Putamen (tissue), 1 donor: ENCODE results near the gene NR3C2.
"Not testable (repeated sequence)": the region's sequence is repeated elsewhere in the genome, so short reads cannot be mapped to it uniquely, and the experiment has no call there.

ENCODE experiments used
- DNase-seq: peaks from one replicate; pipeline ENCODE4 v3.0.0-alpha.2; 2016; ENCODE audit warnings: low spot score

Gene NR3C2

GRCh38 chr4:148367756-148368155 lies 74.5 kb downstream of the NR3C2 start:
- DNase-seq: no peak

GRCh38 chr4:148366251-148366650 lies 76.0 kb downstream of the NR3C2 start:
- no peak for DNase-seq

GRCh38 chr4:148364525-148364924 lies 77.7 kb downstream of the NR3C2 start:
- DNase-seq: no peak

GRCh38 chr4:148359769-148360168 lies 82.4 kb downstream of the NR3C2 start:
- DNase-seq: no peak

DNA sequence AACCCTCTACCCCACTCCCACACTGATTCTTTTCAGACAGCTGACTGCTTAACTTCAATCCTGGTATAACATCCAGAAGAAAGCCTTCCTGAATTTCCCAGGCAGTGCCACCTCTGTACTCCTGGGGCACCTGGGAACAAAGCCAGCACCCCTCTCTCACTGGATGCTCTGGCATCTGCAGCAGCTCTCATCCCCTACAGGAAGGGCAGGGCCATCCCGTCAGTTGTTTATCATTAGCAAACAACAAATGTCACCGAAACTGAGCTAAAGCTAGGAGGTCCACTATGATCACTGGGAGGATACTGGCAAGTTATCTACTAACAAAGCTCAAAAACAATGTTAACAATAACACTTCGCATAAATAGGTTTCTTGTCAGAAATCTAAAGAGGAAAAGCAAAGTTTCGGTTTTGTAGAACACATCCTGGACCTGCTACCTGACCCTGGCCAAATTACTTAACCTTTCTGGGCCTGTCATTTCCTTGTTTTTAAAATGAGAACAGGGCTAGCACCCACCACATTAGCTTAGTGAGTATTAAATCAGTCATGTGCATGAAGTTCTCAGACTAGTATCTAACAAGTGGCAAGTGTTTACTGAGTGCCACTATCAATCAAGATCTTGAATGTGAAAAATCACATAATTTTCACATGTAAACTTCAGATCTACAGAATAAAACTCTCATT lies 86.6 kb downstream of the NR3C2 start:
- DNase-seq: no peak

DNA sequence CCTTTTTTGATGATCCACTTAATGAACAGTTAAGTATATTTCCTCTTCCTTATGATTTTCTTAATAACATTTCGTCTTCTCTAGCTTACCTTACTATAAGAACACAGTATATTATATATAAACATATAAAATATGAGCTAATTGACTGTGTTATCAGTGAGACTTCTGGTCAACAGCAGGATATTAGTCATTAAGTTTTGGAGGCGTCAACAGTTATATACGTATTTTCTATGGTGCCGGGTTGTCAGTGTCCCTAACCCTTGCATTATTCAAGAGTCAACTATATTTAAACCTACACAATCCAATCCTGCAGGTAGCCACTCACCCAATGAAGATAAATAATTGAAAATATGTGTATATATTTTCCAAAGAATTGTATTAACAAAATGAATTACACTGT lies 88.0 kb downstream of the NR3C2 start:
- no peak for DNase-seq

DNA sequence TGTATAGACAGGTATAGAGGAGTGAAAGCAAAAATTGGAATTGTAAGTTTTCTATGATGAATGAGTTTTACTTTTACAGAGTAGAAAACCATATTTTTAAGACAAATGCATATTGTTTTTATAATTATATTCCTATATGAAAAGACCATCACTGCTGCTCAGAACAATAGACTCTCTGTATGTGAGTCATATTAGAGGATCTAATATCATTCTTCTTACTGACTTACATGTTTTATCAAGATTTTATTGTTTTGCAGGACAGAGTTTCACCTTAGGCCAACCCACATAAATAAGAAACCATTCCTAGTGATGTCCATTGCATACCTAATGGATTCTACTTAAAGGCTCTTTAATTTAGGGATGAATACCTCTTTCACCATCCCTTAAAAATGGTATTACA lies 88.6 kb downstream of the NR3C2 start:
- no peak for DNase-seq

GRCh38 chr4:148349153-148349552 lies 93.1 kb downstream of the NR3C2 start:
- no peak for DNase-seq

DNA sequence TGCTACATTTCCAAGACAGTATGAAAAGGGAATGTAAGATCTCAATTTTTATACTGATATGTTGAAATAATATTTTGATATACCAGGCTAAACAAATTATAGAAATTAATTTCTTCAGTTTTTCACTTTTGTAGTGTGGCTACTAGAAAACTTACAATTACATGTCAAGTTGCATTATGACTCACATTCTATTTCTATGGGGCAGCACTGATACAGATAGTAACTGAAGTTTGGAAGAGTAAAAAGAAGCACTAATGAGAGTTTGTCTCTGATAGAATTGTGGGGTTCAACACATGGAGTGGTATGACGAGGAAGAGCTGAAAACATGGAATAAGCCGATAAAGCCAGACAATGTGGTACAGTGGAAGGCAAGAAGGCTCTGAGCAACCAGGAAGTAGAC lies 95.6 kb downstream of the NR3C2 start:
- DNase-seq: no peak

- no peak for DNase-seq
Measured at GRCh38 chr4:148345509-148345908, 96.7 kb downstream of the NR3C2 start.

DNA sequence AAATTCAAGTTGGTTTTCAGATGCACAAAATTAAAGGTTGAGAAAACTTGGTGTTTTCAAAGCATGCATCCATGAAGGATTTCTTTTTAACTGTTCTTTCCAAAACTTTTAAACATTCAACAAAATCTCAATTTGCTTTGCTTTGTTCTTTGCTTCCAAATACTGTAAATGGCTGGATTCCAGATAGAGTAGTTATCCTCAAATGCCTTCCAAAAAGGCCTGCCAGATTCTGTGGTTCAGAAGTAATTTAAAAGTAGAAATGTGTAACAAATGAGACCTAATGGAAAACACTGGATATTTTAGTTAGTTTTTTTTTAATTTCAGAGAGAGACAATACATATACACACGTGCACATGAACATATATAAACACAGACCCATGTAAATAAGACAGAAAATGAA lies 97.3 kb downstream of the NR3C2 start:
- DNase-seq: no peak

GRCh38 chr4:148344352-148344751 lies 97.9 kb downstream of the NR3C2 start:
- DNase-seq: no peak

DNA sequence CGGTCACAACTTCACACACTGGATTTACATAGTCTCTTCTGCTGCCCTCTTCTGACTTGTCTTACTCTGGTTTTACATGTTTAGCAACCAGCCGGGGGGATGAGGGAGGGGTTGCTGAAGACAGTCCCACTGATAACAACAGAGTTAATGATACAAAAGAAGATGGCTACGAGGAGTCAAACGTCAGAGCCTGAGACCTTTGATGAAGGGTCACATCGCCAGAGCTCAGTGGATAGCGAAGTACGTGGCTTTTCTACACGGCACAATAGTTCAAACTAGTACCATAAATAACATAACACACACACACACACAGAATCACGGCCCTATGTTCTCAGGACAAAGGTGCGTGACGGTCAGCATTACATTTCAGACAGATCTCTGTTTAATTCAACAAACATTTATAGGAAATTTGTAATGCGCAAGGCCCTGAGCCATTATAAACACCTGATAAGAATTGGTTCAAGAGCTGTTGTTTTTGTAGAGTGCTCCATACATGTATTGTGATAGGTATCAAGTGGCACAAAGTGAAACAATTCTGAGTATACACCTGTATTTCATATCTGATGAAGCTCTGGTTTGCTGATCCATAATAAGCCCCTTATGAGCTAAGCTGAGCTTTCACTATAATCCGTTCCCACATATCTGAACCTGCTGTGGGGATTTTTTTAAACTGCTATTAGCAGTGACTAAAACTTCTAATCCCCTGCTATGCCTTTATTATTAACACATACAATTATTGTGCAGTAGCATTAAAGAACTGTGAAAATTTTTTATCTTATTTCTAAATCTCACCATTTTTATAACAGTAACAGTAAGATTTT lies 100.0 kb downstream of the NR3C2 start:
- DNase-seq: no peak

- DNase-seq: no peak
Measured at GRCh38 chr4:148335133-148335532, 107.1 kb downstream of the NR3C2 start.

- no peak for DNase-seq
Measured at GRCh38 chr4:148333265-148333664, 108.9 kb downstream of the NR3C2 start.

GRCh38 chr4:148332486-148332885 lies 109.7 kb downstream of the NR3C2 start:
- DNase-seq: no peak

DNA sequence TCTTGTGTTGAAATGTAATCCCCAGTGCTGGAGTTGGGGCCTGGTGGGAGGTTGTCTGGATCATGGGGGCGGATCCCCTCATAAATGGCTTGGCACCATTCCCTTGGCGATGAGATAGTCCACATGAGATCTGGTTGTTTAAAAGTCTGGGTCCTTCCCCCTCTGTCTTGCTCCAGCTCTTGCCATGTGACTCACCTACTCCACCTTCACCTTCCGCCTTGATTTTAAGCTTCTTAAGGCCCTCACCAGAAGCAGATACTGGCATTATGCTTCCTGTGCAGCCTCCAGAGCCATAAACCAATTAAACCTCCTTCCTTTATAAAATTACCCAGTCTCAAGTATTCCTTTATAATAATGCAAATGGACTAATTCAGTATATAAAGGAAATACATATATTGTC lies 111.5 kb downstream of the NR3C2 start:
- DNase-seq: no peak

DNA sequence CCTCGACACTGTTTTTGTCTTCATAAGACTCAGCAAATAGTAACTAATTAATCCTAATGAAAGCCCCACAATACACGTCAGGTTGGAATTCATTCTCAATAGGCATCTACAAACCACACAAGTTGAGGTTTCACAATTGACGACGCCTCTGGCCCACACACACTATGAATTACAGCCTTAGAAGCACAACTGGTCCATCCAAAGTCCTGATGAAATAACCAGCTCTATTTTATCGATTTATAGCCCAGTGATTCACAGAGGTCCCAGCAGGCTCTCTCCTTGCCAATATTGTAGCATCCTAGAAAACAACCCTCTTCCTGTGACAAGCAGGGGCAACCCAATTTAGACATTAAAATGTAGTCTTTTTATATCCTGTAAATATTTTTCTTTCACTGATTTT lies 112.1 kb downstream of the NR3C2 start:
- DNase-seq: no peak

GRCh38 chr4:148329751-148330150 lies 112.5 kb downstream of the NR3C2 start:
- DNase-seq: no peak

DNA sequence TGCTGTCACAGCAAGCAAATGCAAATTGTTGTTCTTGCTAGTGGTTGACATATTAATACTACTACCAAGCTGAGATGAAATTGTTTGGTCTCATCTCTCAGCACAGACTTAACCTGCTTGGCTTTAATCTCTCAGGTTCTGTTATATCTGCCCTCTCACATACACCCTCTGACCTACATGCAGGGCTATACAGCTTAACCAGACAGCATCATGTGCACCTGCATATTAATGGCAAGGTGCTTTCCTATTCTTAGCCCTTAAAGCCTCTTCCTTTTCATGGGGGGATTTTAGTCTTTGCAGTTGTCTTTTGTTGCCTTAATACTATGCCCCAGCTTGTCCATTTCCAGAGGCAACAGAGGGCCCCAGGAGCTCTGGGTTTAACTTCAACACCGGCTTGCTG lies 114.5 kb downstream of the NR3C2 start:
- no peak for DNase-seq

DNA sequence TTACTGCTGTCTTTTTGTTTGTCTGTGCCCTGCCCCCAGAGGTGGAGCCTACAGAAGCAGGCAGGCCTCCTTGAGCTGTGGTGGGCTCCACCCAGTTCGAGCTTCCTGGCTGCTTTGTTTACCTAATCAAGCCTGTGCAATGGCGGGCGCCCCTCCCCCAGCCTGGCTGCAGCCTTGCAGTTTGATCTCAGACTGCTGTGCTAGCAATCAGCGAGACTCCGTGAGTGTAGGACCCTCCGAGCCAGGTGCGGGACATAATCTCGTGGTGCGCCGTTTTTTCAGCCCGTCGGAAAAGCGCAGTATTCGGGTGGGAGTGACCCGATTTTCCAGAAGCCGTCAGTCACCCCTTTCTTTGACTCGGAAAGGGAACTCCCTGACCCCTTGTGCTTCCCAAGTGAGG lies 118.9 kb downstream of the NR3C2 start:
- DNase-seq: not testable (repeated sequence)

DNA sequence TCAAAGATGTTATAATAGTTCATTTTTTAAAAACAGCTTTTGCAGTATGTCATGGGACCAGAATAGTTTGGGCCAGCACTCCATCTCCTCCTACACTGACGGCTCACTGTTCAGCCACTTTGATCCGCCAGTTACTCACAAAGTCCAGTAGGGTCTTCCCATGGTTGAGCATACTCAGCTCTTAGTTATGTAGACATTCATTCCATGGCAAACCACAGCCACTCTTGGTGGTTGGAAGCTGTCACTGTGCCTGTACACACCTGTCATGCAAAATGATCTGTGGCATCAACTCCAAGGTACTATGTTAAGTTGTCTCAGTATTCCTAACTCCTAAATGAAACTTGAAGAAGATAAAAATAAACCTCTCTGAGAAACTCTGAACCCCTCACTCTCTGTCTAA lies 127.2 kb downstream of the NR3C2 start:
- no peak for DNase-seq

DNA sequence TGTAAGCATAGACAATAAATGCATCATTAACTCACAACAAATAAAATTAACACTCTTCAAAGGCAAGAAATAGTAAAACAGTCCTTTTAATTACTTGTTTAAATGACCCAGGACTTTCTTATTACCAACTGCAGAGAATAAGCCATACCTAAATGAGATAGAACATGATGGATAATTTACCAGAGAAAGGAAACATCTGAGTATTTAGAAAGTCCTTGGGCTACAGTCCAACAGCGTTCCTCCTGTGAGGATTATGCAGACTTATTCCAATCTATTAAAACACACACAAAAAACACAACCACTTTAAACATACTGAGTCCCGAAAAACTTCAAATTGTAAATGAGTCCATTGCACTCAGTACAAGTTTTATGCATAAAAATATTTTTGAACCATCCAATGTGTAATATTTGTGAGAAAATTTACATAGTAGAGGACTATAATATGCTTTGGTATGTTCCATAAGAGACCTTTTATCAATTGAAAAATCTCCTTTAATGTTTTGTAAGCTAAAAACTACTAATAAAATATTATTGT lies 129.2 kb downstream of the NR3C2 start:
- DNase-seq: no peak
